Keratinocyte (primary cell): ENCODE data around the gene THAP9. TPM values are rescaled to one million over a fixed set of nuclear protein-coding genes. Genes with fewer than 3 reads are reported as not detected.

Source experiments
- DNase-seq: peaks from one replicate; pipeline ENCODE4 v3.0.0-alpha.2; 2011; ENCODE audit warnings: low read depth, missing footprints, low spot score
- FAIRE-seq: peaks from 2 replicates; lab custom pipeline; 2011; peaks lifted over from hg19 to GRCh38; lab: Jason Lieb, UNC
- H2AFZ ChIP-seq: 2 replicates; pipeline ENCODE4 v1.6.0; 2012; ENCODE audit warnings: low read length, control low read depth, inconsistent platforms; ENCODE audit not compliant: control insufficient read depth
- H3K27ac ChIP-seq: 2 replicates; pipeline ENCODE4 v1.5.1; 2011; ENCODE audit warnings: low read length; ENCODE audit not compliant: control insufficient read depth, insufficient read depth
- H3K27me3 ChIP-seq: 3 replicates; pipeline ENCODE4 v1.6.0; 2011; ENCODE audit warnings: low read length; ENCODE audit not compliant: control insufficient read depth, insufficient read depth; ENCODE audit errors: extremely low read depth
- H3K36me3 ChIP-seq, 2 experiments: 2 replicates in 1 of 2; 3 replicates in 1 of 2; pipeline ENCODE4 v1.5.1; 2011; ENCODE audit warnings: low read length in 2 of 2, mild to moderate bottlenecking in 1 of 2; ENCODE audit not compliant: control insufficient read depth in 2 of 2, insufficient read depth in 2 of 2; ENCODE audit errors: extremely low read depth in 1 of 2
- H3K4me1 ChIP-seq: 3 replicates; pipeline ENCODE4 v1.5.1; 2011; ENCODE audit warnings: low read length; ENCODE audit not compliant: control insufficient read depth, insufficient read depth; ENCODE audit errors: extremely low read depth
- H3K4me2 ChIP-seq: 3 replicates; pipeline ENCODE4 v1.6.0; 2011; ENCODE audit warnings: low read depth, low read length; ENCODE audit not compliant: control insufficient read depth, insufficient read depth; ENCODE audit errors: extremely low read depth
- H3K4me3 ChIP-seq, 3 experiments: fragments of 200-600 bp in 1 of 3; sonication (generic) in 1 of 3; 2 replicates in 2 of 3; 3 replicates in 1 of 3; pipeline ENCODE4 v1.5.1; 2011 to 2016; ENCODE audit warnings: low read length in 3 of 3, mild to moderate bottlenecking in 3 of 3, control low read depth in 2 of 3, inconsistent platforms in 1 of 3, low read depth in 1 of 3, mixed read lengths in 1 of 3, mixed run types in 1 of 3, moderate library complexity in 1 of 3; ENCODE audit not compliant: control insufficient read depth in 2 of 3, insufficient read depth in 2 of 3; ENCODE audit errors: extremely low read depth in 1 of 3
- H3K79me2 ChIP-seq: 2 replicates; pipeline ENCODE4 v1.6.0; 2012; ENCODE audit warnings: low read length; ENCODE audit not compliant: control insufficient read depth, insufficient read depth
- H3K9ac ChIP-seq: 3 replicates; pipeline ENCODE4 v1.6.0; 2011; ENCODE audit warnings: low read length; ENCODE audit not compliant: control insufficient read depth, insufficient read depth; ENCODE audit errors: extremely low read depth
- H3K9me1 ChIP-seq: 3 replicates; pipeline ENCODE4 v1.6.0; 2011; ENCODE audit warnings: low read length; ENCODE audit not compliant: control insufficient read depth, insufficient read depth; ENCODE audit errors: extremely low read depth
- H3K9me3 ChIP-seq: 2 replicates; pipeline ENCODE4 v1.5.1; 2012; ENCODE audit warnings: low read depth, low read length; ENCODE audit not compliant: control insufficient read depth
- H4K20me1 ChIP-seq: 3 replicates; pipeline ENCODE4 v1.6.0; 2011; ENCODE audit warnings: low read length; ENCODE audit not compliant: control insufficient read depth, insufficient read depth; ENCODE audit errors: extremely low read depth
- CTCF ChIP-seq, 3 experiments: IDR thresholded peaks in 1 of 3; conservative IDR thresholded peaks in 1 of 3; optimal IDR thresholded peaks in 1 of 3; 2 replicates in 2 of 3; 3 replicates in 1 of 3; pipeline versions ENCODE3 to v1.5.1; 2011; ENCODE audit warnings: low read length in 3 of 3, mild to moderate bottlenecking in 3 of 3, moderate library complexity in 2 of 3, control low read depth in 1 of 3, inconsistent platforms in 1 of 3; ENCODE audit not compliant: insufficient read depth in 2 of 3; ENCODE audit errors: extremely low read depth in 1 of 3
- EZH2 ChIP-seq: IDR thresholded peaks from one replicate; pipeline ENCODE4 v1.6.1; 2012; ENCODE audit warnings: inconsistent platforms, mild to moderate bottlenecking, low read length, moderate library complexity
- dilution Hi-C: fragments of 300-500 bp; cut with MboI; formaldehyde crosslinking; loops from one replicate; pipeline ENCODE4 v1.7.0; 2020; ENCODE audit warnings: low sequenced_read_pairs; ENCODE audit not compliant: extremely low pct_ligation_motif_present
- polyA plus RNA-seq, 5 experiments: library from polyadenylated mRNA; depleted of rRNA in 3 of 5; stranded (reverse) in 3 of 5; stranded (forward) in 1 of 5; unstranded in 1 of 5; fragments of >200 nt; gene quantifications; 1 replicate in 1 of 5; 2 replicates in 3 of 5; 3 replicates in 1 of 5; pipeline versions ENCODE4 v1.2.1 to v1.2.3, GENCODE V29; 2011 to 2012; ENCODE audit warnings: missing spikeins in 2 of 5, low read depth in 1 of 5, low replicate concordance in 1 of 5

The THAP9 gene
- polyA plus RNA-seq, 1 donor (not counting 4 experiments of a cell fraction or from before 2014, with no cell fraction given): 1.9 TPM

GRCh38 chr4:82921795-82922194 lies 21.3 kb downstream of the THAP9 start:
- Histone ChIP-seq H3K4me3 (no peak overlapping the region), H4K20me1 (no peaks in the 10 kb centered on the region), H3K9me3 (no peaks in the 10 kb centered on the region), H3K9ac (no peak overlapping the region), H3K9me1 (no peaks in the 10 kb centered on the region), H3K27me3 (no peaks in the 10 kb centered on the region), H3K4me2 (no peak overlapping the region), H3K36me3 (no peaks in the 10 kb centered on the region), H3K79me2 (no peaks in the 10 kb centered on the region), H2AFZ (no peak overlapping the region), H3K4me1 (no peaks in the 10 kb centered on the region), H3K27ac (no peak overlapping the region)
- TF ChIP-seq CTCF (optimal IDR thresholded peaks at IDR 0.05 in 1 of 3, IDR thresholded peaks at IDR 0.05 in 1 of 3, conservative IDR thresholded peaks at IDR 0.05 in 1 of 3; ENCODE audit: extremely low read depth in 1 of 3, insufficient read depth in 2 of 3, low read length in 3 of 3): no peak
- TF ChIP-seq EZH2: no peak
- FAIRE-seq (no peak), DNase-seq (no peak)
- dilution Hi-C loops: no loop called here

GRCh38 chr4:82930848-82931755 lies 30.6 kb downstream of the THAP9 start:
- DNase-seq (no peak), FAIRE-seq (no peak)
- dilution Hi-C loops: no loop called here

More at GRCh38 chr4:82930848-82931755, 30.6 kb downstream of the THAP9 start:
- H3K79me2 ChIP-seq: no peaks in the 10 kb centered on the region
- no peak overlapping the region for H2AFZ ChIP-seq
- no peaks in the 10 kb centered on the region for H4K20me1 ChIP-seq
- H3K9me3 ChIP-seq: no peaks in the 10 kb centered on the region
- H3K4me2 ChIP-seq: no peak overlapping the region
- no peaks in the 10 kb centered on the region for H3K27me3 ChIP-seq
- peaks cover 1 to 3% of the 10 kb centered on the region in 2 experiments for H3K36me3 ChIP-seq
- no peaks in the 10 kb centered on the region for H3K4me1 ChIP-seq
- no peak overlapping the region for H3K27ac ChIP-seq
- no peak overlapping the region for H3K9ac ChIP-seq
- H3K4me3 ChIP-seq: no peak overlapping the region
- H3K9me1 ChIP-seq: no peaks in the 10 kb centered on the region
- no peak for TF ChIP-seq CTCF (optimal IDR thresholded peaks at IDR 0.05 in 1 of 3, IDR thresholded peaks at IDR 0.05 in 1 of 3, conservative IDR thresholded peaks at IDR 0.05 in 1 of 3; ENCODE audit: extremely low read depth in 1 of 3, insufficient read depth in 2 of 3, low read length in 3 of 3)
- TF ChIP-seq EZH2: no peak
